A673 (cell line): Measurements from ENCODE around the gene GRIN3B.

Experiments used
- EZH2 ChIP-seq: fragments of 200-600 bp; sonication (generic); IDR thresholded peaks from 2 replicates; pipeline ENCODE4 v1.6.1; 2017; ENCODE audit warnings: borderline replicate concordance, low read depth, mild to moderate bottlenecking, mixed read lengths, antibody characterized with exemption, low read length; ENCODE audit not compliant: poor library complexity, severe bottlenecking
- TF ChIP-seq, protein P1 (sequence below): fragments of 300-800, 200-600 bp; sonication (generic); conservative IDR thresholded peaks from 2 replicates; pipeline ENCODE4 v1.5.1; 2017; ENCODE audit warnings: low read depth, mild to moderate bottlenecking, antibody characterized with exemption, low read length, moderate library complexity, mixed read lengths

DNA sequence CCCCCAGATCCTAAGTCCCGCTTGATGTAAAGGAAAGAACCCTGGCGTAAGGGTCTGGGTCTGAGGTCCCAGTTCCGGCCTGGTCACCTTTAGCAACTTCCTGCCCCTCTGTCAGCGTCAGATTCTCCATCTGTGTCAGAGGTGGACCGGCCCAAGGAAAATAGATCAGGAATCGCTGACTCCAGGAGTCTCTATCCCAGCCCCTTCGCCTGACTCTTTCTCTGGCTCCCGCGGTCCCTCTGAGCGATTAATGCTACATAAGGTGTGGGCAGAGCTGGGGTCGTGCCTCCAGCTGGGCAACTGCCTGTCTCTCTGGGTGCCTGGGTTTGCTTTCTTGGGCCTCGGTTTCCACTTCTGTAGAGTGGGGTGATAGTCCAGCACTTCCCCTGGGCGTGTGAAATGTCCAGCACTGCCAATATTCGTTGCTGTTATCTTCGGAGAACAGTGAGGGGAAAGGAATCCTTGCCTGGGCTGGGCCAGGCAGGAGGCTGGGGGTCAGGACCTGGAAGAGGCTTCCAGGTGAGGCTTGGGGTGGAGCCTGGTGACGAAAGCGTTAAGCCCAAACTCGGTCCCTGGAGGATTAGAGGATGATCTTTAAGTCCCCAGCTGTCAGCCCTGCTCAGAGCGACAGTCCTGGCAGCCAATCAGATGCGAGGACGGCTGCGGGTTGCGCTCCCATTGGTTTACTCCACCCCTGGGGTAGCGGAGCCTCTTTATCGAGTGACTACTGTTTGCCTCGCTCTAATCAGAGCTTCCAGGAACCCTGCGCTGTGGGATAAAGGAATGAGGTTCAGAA, 40.5 kb downstream of the GRIN3B start:
- TF ChIP-seq, protein P1, sequence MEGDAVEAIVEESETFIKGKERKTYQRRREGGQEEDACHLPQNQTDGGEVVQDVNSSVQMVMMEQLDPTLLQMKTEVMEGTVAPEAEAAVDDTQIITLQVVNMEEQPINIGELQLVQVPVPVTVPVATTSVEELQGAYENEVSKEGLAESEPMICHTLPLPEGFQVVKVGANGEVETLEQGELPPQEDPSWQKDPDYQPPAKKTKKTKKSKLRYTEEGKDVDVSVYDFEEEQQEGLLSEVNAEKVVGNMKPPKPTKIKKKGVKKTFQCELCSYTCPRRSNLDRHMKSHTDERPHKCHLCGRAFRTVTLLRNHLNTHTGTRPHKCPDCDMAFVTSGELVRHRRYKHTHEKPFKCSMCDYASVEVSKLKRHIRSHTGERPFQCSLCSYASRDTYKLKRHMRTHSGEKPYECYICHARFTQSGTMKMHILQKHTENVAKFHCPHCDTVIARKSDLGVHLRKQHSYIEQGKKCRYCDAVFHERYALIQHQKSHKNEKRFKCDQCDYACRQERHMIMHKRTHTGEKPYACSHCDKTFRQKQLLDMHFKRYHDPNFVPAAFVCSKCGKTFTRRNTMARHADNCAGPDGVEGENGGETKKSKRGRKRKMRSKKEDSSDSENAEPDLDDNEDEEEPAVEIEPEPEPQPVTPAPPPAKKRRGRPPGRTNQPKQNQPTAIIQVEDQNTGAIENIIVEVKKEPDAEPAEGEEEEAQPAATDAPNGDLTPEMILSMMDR: no peak
- no peak for TF ChIP-seq EZH2
